HepG2 (cell line): ENCODE results near the gene SLC5A6. TPM values are rescaled to one million over a fixed set of nuclear protein-coding genes. Genes with fewer than 3 reads are reported as not detected.

ENCODE experiments used
- AHR ChIP-seq: IDR thresholded peaks from 2 replicates; pipeline ENCODE4 v1.6.1; 2018; ENCODE audit warnings: missing genetic modification reagents, missing compliant biosample characterization
- ARHGAP35 ChIP-seq: sonication (generic); formaldehyde crosslinking; IDR thresholded peaks from 2 replicates; pipeline ENCODE4 v1.9.0; 2022; ENCODE audit warnings: mild to moderate bottlenecking, inconsistent platforms, moderate library complexity, missing genetic modification reagents, borderline replicate concordance
- ARID3A ChIP-seq: IDR thresholded peaks from 2 replicates; pipeline ENCODE4 v1.6.1; 2012; ENCODE audit warnings: low read depth, low read length, improper control_type of control experiment
- HHEX ChIP-seq: IDR thresholded peaks from 2 replicates; pipeline ENCODE4 v1.6.1; 2016; ENCODE audit warnings: control low read depth
- KLF6 ChIP-seq: IDR thresholded peaks from 2 replicates; pipeline ENCODE4 v1.8.0; 2016; ENCODE audit warnings: missing biosample characterization, missing genetic modification reagents
- NFKB2 ChIP-seq: sonication (generic); formaldehyde crosslinking; IDR thresholded peaks from 2 replicates; pipeline ENCODE4 v1.4.0; 2020; ENCODE audit warnings: missing genetic modification reagents, borderline replicate concordance
- SRSF1 ChIP-seq: fragments of 200-400 bp; formaldehyde crosslinking; optimal IDR thresholded peaks from 2 replicates; pipeline ENCODE3; 2017; ENCODE audit warnings: mild to moderate bottlenecking, low read depth, low read length, moderate library complexity
- TBL1XR1 ChIP-seq: fragments of 150-350 bp; IDR thresholded peaks from 2 replicates; pipeline ENCODE4 v1.6.1; 2014; ENCODE audit warnings: borderline replicate concordance, low read length; ENCODE audit not compliant: partially characterized antibody
- TFE3 ChIP-seq: IDR thresholded peaks from 2 replicates; pipeline ENCODE4 v1.6.1; 2016
- ZFY ChIP-seq: sonication (generic); formaldehyde crosslinking; IDR thresholded peaks from 2 replicates; pipeline ENCODE4 v1.4.0; 2020; ENCODE audit warnings: missing genetic modification reagents
- ZNF180 ChIP-seq: sonication (generic); formaldehyde crosslinking; IDR thresholded peaks from 2 replicates; pipeline ENCODE4 v1.4.0; 2020; ENCODE audit warnings: low read depth, missing genetic modification reagents, borderline replicate concordance
- ZNF749 ChIP-seq: sonication (generic); formaldehyde crosslinking; IDR thresholded peaks from 2 replicates; pipeline ENCODE4 v1.8.0; 2022; ENCODE audit warnings: mild to moderate bottlenecking, missing genetic modification reagents, moderate library complexity, borderline replicate concordance
- ZNF839 ChIP-seq: sonication (generic); formaldehyde crosslinking; IDR thresholded peaks from 2 replicates; pipeline ENCODE4 v1.4.0; 2020; ENCODE audit warnings: missing genetic modification reagents, mild to moderate bottlenecking, borderline replicate concordance
- polyA plus RNA-seq, 8 experiments: library from polyadenylated mRNA; depleted of rRNA in 3 of 8; stranded (reverse) in 7 of 8; unstranded in 1 of 8; fragments of >200 nt; fragmentation: Illumina TruSeq in 4 of 8; extraction: Trizol in 4 of 8; gene quantifications; 2 replicates each; pipeline versions ENCODE4 v1.2.1 to v1.2.3, GENCODE V29; 2011 to 2016; ENCODE audit warnings: low read depth in 4 of 8, missing spikeins in 1 of 8, mixed read lengths in 1 of 8; ENCODE audit not compliant: insufficient read depth in 1 of 8
- total RNA-seq, 5 experiments: library from RNA; depleted of rRNA; stranded (reverse); fragments of >200 nt; fragmentation: Illumina TruSeq; extraction: Trizol; gene quantifications; 2 replicates each; pipeline ENCODE4 v1.2.3, GENCODE V29; 2016; ENCODE audit warnings: low read depth in 1 of 5
- TF ChIP-seq, protein P1 (sequence below), 2 experiments: sonication (generic) in 1 of 2; formaldehyde crosslinking in 1 of 2; IDR thresholded peaks; 2 replicates each; pipeline versions ENCODE4 v1.6.1 to v1.9.0; 2014 to 2022; ENCODE audit warnings: antibody characterized with exemption in 1 of 2, borderline replicate concordance in 1 of 2, inconsistent platforms in 1 of 2, low read depth in 1 of 2, missing genetic modification reagents in 1 of 2
- TF ChIP-seq, protein P2 (sequence below): sonication (generic); formaldehyde crosslinking; IDR thresholded peaks from 2 replicates; pipeline ENCODE4 v1.5.0; 2020; ENCODE audit warnings: mild to moderate bottlenecking, missing genetic modification reagents, moderate library complexity
- TF ChIP-seq, protein P3 (sequence below): sonication (generic); formaldehyde crosslinking; IDR thresholded peaks from 2 replicates; pipeline ENCODE4 v1.8.0; 2022; ENCODE audit warnings: mild to moderate bottlenecking, missing genetic modification reagents, moderate library complexity

SLC5A6 gene
- total and polyA plus RNA-seq, 2 of the 13 experiments (the other 11 are each of a cell fraction or from before 2014, with no cell fraction given): 135 to 417 TPM

GRCh38 chr2:27211943-27212625 lies at the start of gene SLC5A6, which contains the start of gene ATRAID (continued):
- TF ChIP-seq ARID3A: no peak
- TF ChIP-seq, protein P1, sequence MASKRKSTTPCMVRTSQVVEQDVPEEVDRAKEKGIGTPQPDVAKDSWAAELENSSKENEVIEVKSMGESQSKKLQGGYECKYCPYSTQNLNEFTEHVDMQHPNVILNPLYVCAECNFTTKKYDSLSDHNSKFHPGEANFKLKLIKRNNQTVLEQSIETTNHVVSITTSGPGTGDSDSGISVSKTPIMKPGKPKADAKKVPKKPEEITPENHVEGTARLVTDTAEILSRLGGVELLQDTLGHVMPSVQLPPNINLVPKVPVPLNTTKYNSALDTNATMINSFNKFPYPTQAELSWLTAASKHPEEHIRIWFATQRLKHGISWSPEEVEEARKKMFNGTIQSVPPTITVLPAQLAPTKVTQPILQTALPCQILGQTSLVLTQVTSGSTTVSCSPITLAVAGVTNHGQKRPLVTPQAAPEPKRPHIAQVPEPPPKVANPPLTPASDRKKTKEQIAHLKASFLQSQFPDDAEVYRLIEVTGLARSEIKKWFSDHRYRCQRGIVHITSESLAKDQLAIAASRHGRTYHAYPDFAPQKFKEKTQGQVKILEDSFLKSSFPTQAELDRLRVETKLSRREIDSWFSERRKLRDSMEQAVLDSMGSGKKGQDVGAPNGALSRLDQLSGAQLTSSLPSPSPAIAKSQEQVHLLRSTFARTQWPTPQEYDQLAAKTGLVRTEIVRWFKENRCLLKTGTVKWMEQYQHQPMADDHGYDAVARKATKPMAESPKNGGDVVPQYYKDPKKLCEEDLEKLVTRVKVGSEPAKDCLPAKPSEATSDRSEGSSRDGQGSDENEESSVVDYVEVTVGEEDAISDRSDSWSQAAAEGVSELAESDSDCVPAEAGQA (IDR thresholded peaks at IDR 0.05; ENCODE audit: low read depth): peak; percentile 81
- TF ChIP-seq, protein P1 (CRISPR knock-in tag; IDR thresholded peaks at IDR 0.05; ENCODE audit: borderline replicate concordance): no peak; the same call in none of the 2 replicates
- peak; percentile 64 for TF ChIP-seq TFE3 (CRISPR knock-in tag)
- peak; percentile 79; the same call in 1 of the 2 replicates for TF ChIP-seq AHR (CRISPR knock-in tag)
- TF ChIP-seq ZNF749 (CRISPR knock-in tag): peak; percentile 90
- TF ChIP-seq ARHGAP35 (CRISPR knock-in tag): no peak; the same call in 1 of the 2 replicates
- TF ChIP-seq, protein P2, sequence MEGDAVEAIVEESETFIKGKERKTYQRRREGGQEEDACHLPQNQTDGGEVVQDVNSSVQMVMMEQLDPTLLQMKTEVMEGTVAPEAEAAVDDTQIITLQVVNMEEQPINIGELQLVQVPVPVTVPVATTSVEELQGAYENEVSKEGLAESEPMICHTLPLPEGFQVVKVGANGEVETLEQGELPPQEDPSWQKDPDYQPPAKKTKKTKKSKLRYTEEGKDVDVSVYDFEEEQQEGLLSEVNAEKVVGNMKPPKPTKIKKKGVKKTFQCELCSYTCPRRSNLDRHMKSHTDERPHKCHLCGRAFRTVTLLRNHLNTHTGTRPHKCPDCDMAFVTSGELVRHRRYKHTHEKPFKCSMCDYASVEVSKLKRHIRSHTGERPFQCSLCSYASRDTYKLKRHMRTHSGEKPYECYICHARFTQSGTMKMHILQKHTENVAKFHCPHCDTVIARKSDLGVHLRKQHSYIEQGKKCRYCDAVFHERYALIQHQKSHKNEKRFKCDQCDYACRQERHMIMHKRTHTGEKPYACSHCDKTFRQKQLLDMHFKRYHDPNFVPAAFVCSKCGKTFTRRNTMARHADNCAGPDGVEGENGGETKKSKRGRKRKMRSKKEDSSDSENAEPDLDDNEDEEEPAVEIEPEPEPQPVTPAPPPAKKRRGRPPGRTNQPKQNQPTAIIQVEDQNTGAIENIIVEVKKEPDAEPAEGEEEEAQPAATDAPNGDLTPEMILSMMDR (CRISPR knock-in tag): no peak
- TF ChIP-seq ZNF180 (CRISPR knock-in tag): 0 out of 2 replicates have a peak, but pooled peaks have one; percentile 49
- peak; percentile 93; the same call in 1 of the 2 replicates for TF ChIP-seq NFKB2
- TF ChIP-seq, protein P3, sequence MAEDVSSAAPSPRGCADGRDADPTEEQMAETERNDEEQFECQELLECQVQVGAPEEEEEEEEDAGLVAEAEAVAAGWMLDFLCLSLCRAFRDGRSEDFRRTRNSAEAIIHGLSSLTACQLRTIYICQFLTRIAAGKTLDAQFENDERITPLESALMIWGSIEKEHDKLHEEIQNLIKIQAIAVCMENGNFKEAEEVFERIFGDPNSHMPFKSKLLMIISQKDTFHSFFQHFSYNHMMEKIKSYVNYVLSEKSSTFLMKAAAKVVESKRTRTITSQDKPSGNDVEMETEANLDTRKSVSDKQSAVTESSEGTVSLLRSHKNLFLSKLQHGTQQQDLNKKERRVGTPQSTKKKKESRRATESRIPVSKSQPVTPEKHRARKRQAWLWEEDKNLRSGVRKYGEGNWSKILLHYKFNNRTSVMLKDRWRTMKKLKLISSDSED (CRISPR knock-in tag): no peak
- no peak for TF ChIP-seq HHEX (CRISPR knock-in tag)
- peak; percentile 98 for TF ChIP-seq ZFY (CRISPR knock-in tag)
- peak; percentile 80 for TF ChIP-seq SRSF1
- TF ChIP-seq ZNF839: no peak
- TF ChIP-seq TBL1XR1: no peak
- TF ChIP-seq KLF6 (CRISPR knock-in tag): peak; percentile 97
